NT2/D1 (cell line): ENCODE results near the gene IMMP2L.

Source experiments
- SUZ12 ChIP-seq: IDR thresholded peaks from 2 replicates; pipeline ENCODE4 v1.6.1; 2011; ENCODE audit not compliant: insufficient read length, insufficient read depth; ENCODE audit errors: extremely low read depth
- YY1 ChIP-seq: IDR thresholded peaks from 2 replicates; pipeline ENCODE4 v1.6.1; 2011; ENCODE audit not compliant: insufficient read length, insufficient read depth

DNA sequence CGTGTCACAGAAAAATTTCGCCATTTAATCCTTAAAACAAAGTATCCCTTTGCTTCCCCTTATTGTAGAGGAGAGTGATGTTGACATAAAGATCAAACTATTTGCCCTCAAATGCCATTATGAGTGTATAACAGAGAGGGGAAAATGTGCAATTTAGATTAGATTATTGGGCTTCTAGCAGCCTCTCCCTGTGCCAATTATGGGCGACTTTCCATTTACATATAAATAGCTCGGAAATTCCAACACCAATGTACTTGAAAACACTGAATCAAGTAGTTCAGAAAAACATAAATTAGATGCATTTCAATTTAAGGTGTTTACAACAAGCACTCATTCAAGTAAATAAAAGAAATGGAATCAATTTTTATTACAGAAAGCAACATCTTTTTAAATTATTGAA lies 535.9 kb downstream of the IMMP2L start:
- TF ChIP-seq YY1 (no peak), SUZ12 (no peak)
